Measurements from ENCODE around the gene SPAG16. TPM values are rescaled to one million over a fixed set of nuclear protein-coding genes. Genes with fewer than 3 reads are reported as not detected.

The SPAG16 gene
- total RNA-seq, 1 experiment from 2014 or later, result 21.5 TPM

- Histone ChIP-seq H3K36me3 (ENCODE audit: control insufficient read depth, insufficient read depth, low read length) (no peaks in the 10 kb centered on the region), H3K4me1 (no peaks in the 10 kb centered on the region), H3K27me3 (replicated peaks; ENCODE audit: control insufficient read depth, insufficient read depth, low read length) (no peaks in the 10 kb centered on the region), H3K9me3 (no peaks in the 10 kb centered on the region), H3K4me3 (ENCODE audit: low read depth, low read length) (no peak overlapping the region)
- no peak for DNase-seq
- intact Hi-C loops (cut with micrococcal nuclease; ENCODE audit: unreplicated experiment), result no loop called here
- H3K4me3 Mint-ChIP-seq (ENCODE audit: unreplicated experiment), result no peak overlapping the region
- no peaks in the 10 kb centered on the region for H3K4me1 Mint-ChIP-seq (ENCODE audit: low read depth, unreplicated experiment)
- H3K27me3 Mint-ChIP-seq (ENCODE audit: insufficient read depth, unreplicated experiment), result no peaks in the 10 kb centered on the region
- ChIA-PET CTCF (no interaction called here), POLR2A (no interaction called here)
- no TSS peak for BruUV-seq (replicated peaks)
- H3K9me3 Mint-ChIP-seq (ENCODE audit: unreplicated experiment), result no peaks in the 10 kb centered on the region
- H3K36me3 Mint-ChIP-seq (ENCODE audit: insufficient read depth, unreplicated experiment), result no peaks in the 10 kb centered on the region
- no peak for TF ChIP-seq CTCF (IDR thresholded peaks at IDR 0.05; ENCODE audit: insufficient read depth in 1 of 2, low read depth in 1 of 2, low read length in 1 of 2, severe bottlenecking in 1 of 2, unreplicated experiment in 1 of 2)
- no peak overlapping the region for H3K27ac Mint-ChIP-seq (ENCODE audit: unreplicated experiment)
These were observed 1035.9 kb downstream of the SPAG16 start for GRCh38 chr2:214320211-214320610.

DNA sequence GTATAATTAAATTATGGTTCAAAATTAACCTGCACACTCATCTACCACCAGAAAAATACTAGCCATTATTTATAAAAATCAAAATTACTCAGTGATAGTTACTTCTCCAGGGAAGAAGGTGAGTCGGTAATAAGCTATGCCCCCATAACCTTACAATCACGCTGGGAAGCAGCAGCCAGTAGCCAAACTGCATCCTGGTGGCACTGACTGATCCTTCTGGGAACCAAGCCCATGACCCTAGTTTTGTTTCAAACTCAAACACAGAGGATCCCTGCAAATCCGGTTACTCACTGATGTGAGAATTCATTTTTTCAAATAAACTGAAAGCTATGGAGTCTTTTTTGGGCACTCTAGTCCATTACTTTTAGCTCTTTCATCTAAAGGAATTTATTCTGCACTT is 1038.4 kb downstream of the SPAG16 start:
- no peaks in the 10 kb centered on the region for H3K4me1 ChIP-seq
- Mint-ChIP-seq H3K4me3 (ENCODE audit: unreplicated experiment) (no peak overlapping the region), H3K27ac (ENCODE audit: unreplicated experiment) (no peak overlapping the region), H3K36me3 (ENCODE audit: insufficient read depth, unreplicated experiment) (no peaks in the 10 kb centered on the region), H3K4me1 (ENCODE audit: low read depth, unreplicated experiment) (no peaks in the 10 kb centered on the region), H3K27me3 (ENCODE audit: insufficient read depth, unreplicated experiment) (no peaks in the 10 kb centered on the region), H3K9me3 (ENCODE audit: unreplicated experiment) (no peaks in the 10 kb centered on the region)
- no peak overlapping the region for H3K4me3 ChIP-seq (ENCODE audit: low read depth, low read length)
- no peak for DNase-seq
- BruUV-seq (replicated peaks), result no TSS peak
- ChIA-PET POLR2A (no interaction called here), CTCF (no interaction called here)
- intact Hi-C loops (cut with micrococcal nuclease; ENCODE audit: unreplicated experiment), result no loop called here
- no peaks in the 10 kb centered on the region for H3K36me3 ChIP-seq (ENCODE audit: control insufficient read depth, insufficient read depth, low read length)
- H3K9me3 ChIP-seq, result no peaks in the 10 kb centered on the region
- no peaks in the 10 kb centered on the region for H3K27me3 ChIP-seq (replicated peaks; ENCODE audit: control insufficient read depth, insufficient read depth, low read length)
- TF ChIP-seq CTCF (IDR thresholded peaks at IDR 0.05; ENCODE audit: insufficient read depth in 1 of 2, low read depth in 1 of 2, low read length in 1 of 2, severe bottlenecking in 1 of 2, unreplicated experiment in 1 of 2), result no peak

DNA sequence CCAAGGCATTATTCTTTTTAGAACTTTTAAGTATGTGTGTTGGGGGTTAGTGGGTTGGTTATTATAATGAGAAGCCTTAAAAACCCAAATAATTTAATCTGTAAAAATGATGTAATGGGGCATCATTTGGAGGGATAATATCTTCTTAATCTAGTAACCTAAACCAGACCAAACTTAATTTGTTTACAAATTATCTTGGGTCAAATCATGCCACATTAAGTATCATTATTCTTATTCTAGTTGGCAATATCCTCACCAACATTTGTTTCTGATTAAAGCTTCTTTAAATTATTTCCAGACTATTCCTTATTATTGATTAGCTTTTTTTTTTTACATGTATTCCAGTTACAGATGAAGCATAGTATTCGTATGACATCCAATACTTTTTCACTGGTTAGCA is 1041.1 kb downstream of the SPAG16 start:
- H3K27ac Mint-ChIP-seq (ENCODE audit: unreplicated experiment), result no peak overlapping the region
- H3K36me3 Mint-ChIP-seq (ENCODE audit: insufficient read depth, unreplicated experiment), result no peaks in the 10 kb centered on the region
- Histone ChIP-seq H3K4me3 (ENCODE audit: low read depth, low read length) (no peak overlapping the region), H3K36me3 (ENCODE audit: control insufficient read depth, insufficient read depth, low read length) (no peaks in the 10 kb centered on the region), H3K27me3 (replicated peaks; ENCODE audit: control insufficient read depth, insufficient read depth, low read length) (no peaks in the 10 kb centered on the region), H3K9me3 (no peaks in the 10 kb centered on the region), H3K4me1 (no peaks in the 10 kb centered on the region)
- ChIA-PET POLR2A (no interaction called here), CTCF (no interaction called here)
- H3K4me3 Mint-ChIP-seq (ENCODE audit: unreplicated experiment), result no peak overlapping the region
- H3K9me3 Mint-ChIP-seq (ENCODE audit: unreplicated experiment), result no peaks in the 10 kb centered on the region
- H3K27me3 Mint-ChIP-seq (ENCODE audit: insufficient read depth, unreplicated experiment), result no peaks in the 10 kb centered on the region
- H3K4me1 Mint-ChIP-seq (ENCODE audit: low read depth, unreplicated experiment), result no peaks in the 10 kb centered on the region
- no TSS peak for BruUV-seq (replicated peaks)
- no peak for TF ChIP-seq CTCF (IDR thresholded peaks at IDR 0.05; ENCODE audit: insufficient read depth in 1 of 2, low read depth in 1 of 2, low read length in 1 of 2, severe bottlenecking in 1 of 2, unreplicated experiment in 1 of 2)
- no peak for DNase-seq
- intact Hi-C loops (cut with micrococcal nuclease; ENCODE audit: unreplicated experiment), result no loop called here
